ENCODE data around the gene FSTL4.
A peak's percentile ranks its signal among the peaks of the same experiment; 100 is the strongest.

FSTL4 gene

DNA sequence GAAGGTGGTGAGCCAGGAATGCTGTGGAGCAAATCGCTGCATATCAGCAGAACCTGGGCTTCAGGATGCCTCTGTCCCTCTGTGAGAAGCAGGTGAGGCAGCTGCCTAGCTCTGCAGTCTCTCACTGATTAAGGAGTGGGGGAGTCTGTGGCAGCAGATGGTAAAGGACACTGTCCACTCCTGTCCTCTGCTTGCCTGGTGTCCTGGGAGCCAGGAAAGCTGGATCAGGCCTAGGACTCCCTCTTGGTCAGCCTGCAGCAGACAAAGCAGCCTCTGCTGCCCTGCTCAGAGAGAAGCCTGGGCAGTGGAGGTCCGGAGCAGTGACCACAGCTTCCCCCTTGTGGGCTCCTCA, 345.8 kb downstream of the FSTL4 start:
- no peak for DNase-seq (ENCODE audit: low read depth, low spot score)

GRCh38 chr5:133265720-133266526, 346.4 kb downstream of the FSTL4 start:
- DNase-seq (ENCODE audit: low read depth, low spot score): no peak

DNA sequence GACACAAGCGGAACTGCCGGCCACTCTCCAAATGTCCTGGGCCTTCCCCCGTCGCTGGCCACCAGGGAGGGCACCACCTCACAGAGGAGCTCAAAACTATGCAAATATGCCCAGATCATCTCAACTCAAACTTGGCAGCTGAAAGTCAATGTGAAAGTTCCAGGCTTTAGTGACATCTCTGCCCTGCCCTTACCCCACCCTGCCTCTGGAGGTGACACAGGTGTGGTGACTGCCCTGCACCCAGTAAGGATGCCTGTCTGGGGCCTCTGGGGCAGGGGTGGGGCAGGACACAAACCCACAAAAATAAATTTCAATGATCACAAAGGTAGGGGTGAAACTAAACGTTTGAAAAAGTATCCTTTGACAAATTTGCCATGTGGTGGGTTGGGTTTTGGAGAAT, 347.1 kb downstream of the FSTL4 start:
- no peak for DNase-seq (ENCODE audit: low read depth, low spot score)

- DNase-seq (ENCODE audit: low read depth, low spot score): no peak
Measured at GRCh38 chr5:133262690-133263089, 349.7 kb downstream of the FSTL4 start.

DNA sequence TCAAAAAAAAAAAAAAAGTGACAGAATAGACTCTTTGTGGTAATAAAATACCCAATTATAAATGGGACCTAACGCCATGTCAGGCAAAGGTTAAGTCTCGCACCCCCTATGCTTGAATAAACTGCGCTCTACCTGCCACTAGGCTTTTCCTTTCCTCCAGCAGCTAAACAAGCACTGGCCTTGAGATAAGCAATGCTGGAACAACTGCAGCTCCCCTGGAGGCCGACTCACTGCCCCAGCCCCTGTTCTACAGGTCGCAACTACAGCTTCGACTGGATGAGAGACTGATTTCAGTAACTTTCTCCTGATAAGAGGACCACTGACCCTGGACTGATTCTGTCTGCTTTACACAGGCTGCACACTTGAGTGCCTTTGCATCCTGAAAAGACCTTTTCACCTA, 350.3 kb downstream of the FSTL4 start:
- DNase-seq (ENCODE audit: low read depth, low spot score): no peak

DNA sequence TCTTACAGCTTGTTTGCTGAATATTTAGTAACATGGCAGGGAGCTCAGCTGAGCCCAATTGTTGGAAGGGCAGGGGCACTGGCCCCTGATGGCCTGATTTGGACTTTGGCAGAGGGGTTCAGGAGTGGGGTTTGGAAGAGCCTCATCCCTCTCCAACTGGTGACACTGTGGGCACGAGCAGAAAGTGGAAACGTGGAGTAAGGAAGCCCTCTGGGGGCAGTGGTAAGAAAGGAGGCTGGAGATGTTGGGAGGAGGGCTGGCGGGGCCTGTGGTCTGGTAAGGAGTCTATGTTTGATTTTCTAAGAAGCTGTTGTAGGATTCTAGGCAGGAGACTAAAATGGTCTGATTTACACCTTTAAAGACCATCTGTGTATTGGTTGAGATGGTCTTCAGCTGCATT, 351.6 kb downstream of the FSTL4 start:
- no peak for DNase-seq (ENCODE audit: low read depth, low spot score)

- DNase-seq (ENCODE audit: low read depth, low spot score): no peak
Measured at GRCh38 chr5:133259199-133259997, 352.9 kb downstream of the FSTL4 start.

DNA sequence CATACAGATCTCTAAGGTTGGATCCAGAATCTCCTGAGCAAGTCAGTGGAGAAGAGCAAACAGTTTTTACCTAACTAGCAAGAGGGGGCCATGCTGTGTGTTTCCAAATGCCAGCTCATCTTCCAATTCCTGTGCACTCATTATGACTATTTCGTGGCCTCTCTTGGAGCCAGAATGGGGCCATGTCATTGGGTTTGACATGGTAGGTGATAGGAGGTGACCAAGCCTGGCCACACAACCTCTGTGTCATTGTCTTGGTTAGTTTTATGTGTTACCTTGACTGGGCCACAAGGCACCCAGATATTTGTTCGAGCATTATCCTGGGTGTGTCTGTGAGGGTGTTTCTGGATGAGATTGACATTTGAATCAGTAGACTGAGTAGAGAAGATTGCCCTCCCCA, 354.4 kb downstream of the FSTL4 start:
- DNase-seq (ENCODE audit: low read depth, low spot score): no peak

GRCh38 chr5:133256276-133256675, 356.1 kb downstream of the FSTL4 start:
- no peak for DNase-seq (ENCODE audit: low read depth, low spot score)

GRCh38 chr5:133254803-133255202, 357.5 kb downstream of the FSTL4 start:
- DNase-seq (ENCODE audit: low read depth, low spot score): no peak

DNA sequence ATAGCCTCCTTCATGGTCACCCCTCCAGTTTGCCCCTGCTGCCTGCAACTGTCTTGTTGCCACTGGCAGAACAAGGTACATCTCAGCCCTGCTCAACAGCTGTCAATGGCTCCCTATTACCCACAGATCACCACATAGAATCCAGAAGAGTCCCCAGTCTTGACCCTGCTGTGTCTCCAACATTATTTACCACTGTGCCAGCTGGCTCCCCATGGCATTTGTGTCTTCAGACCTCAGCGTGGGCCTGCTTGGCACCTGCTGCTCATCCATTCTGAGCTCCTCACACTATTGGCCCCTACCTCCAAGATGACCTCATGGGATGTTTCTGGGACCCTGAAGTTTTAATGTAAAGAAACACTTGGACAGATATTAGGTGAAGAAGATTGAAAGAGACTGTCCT, 358.7 kb downstream of the FSTL4 start:
- no peak for DNase-seq (ENCODE audit: low read depth, low spot score)

- DNase-seq (ENCODE audit: low read depth, low spot score): no peak
Measured at GRCh38 chr5:133253070-133253469, 359.3 kb downstream of the FSTL4 start.

DNA sequence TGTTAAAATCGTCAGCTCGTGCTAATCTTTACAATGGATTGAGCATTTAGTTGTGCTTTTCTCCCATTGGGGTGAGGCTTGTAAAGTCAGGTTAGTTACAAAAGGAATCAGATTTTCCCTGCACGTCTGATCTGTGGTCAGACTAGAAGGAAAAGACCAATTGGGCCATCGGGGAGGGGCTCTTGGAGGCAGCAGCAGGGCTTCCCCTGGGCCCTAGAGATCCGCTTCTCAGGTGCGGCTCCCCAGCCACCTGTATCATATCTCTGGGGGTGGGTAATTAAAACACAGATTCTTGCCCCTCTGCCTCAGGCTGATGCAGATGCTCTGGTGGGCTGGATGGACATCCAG, 360.2 kb downstream of the FSTL4 start:
- no peak for DNase-seq (ENCODE audit: low read depth, low spot score)

- no peak for DNase-seq (ENCODE audit: low read depth, low spot score)
Measured at GRCh38 chr5:133251296-133252132, 360.8 kb downstream of the FSTL4 start.

DNA sequence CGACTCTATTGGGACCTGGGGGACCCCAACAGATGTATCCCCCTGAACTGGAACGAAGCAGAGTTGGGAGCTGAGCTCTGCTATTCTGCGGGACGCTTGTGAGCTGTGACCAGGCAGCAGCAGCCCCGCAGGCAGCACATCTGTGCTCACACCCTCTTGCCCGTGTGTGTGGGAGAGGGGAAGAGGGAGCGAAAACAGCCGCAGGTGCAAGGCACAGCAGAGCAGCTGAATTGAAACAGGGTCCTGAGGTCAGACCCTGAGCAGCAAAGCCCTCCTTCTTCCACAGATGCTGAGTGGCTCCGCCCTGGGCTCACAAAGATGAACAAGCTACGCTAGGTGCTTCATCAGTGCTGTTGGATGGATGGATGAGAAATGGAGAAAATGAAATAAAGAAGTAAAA, 361.8 kb downstream of the FSTL4 start:
- no peak for DNase-seq (ENCODE audit: low read depth, low spot score)

GRCh38 chr5:133249593-133249992, 362.7 kb downstream of the FSTL4 start:
- DNase-seq (ENCODE audit: low read depth, low spot score): no peak

DNA sequence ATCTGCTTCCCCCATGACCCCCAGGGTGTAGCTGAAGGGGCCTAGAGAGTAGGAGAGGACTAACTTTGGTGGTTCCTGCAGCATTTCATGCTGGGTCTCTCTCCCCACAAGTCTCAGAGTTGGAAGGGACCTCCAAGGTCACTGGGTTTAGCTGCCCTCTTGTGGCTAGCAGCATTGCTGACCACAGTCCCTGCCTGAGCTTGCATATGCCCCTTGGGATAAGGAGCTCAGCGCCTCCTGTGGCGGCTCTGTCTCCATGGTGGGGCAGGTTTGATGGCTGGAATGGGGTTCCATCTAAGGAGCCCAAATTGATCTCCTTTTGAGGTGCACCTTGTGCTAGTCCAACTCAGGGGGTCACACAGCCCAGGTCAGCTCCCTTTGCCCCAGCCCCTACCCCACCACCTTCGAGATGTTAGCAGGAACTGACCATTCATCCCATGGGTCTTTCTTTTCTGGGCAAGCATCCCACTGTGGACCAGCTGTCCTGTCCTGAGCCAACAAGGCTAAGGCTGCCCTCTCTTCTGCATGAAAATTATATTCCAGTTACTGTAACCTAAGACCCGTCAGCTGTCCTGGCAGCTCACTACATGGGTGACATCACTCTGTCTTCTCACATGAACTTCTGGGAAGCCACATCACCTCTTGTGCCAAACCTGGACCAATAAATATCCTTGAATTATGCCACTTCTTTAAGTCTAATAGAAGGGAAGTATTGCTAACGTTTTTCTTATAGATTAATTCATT, 364.3 kb downstream of the FSTL4 start:
- DNase-seq (ENCODE audit: low read depth, low spot score): peak; percentile 60

DNA sequence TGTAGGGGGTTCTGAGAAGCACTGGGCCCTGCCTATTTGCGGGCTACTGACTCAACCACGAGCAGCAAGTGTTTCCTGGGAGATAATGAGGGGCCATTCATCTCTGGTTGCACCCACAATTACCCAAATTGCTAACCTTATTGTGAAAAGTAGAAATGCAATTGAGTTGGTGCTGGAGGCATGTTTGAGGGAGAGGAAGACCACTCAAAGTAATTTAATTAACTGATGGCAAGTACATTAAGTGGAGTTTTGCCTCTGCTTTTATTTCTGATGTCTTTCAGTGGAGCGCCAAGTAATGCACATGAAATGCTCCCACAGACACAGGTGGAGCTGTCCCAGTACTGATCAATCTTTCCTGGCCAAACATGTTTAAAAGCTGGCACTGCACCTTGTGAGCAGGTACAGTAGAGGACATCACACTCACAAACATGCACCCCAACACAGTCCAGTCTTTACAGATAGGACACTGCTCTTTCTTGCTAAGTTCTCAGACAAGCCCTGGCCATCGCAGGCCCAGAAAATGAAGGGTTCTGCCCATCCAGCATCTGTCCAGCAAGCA, 365.1 kb downstream of the FSTL4 start:
- no peak for DNase-seq (ENCODE audit: low read depth, low spot score)

- no peak for DNase-seq (ENCODE audit: low read depth, low spot score)
Measured at GRCh38 chr5:133246376-133247150, 365.8 kb downstream of the FSTL4 start.

DNA sequence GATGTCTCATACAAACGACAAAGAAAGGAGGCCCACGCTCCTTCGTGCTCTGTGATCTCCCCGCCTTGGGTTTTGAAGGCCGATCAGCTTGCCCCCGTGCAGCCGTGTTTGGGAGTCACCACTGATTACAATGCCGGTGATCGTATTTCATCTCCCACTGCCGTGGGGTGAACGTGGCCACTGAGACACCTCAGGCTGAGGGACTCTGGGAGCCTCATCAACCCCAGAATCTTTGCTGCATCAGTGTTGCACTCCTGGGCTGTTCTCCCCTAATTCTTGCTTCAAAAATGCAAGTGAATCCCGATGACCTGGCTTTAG, 366.3 kb downstream of the FSTL4 start:
- DNase-seq (ENCODE audit: low read depth, low spot score): no peak
